ENCODE data around the gene ING5. TPM values are rescaled to one million over a fixed set of nuclear protein-coding genes. Genes with fewer than 3 reads are reported as not detected.
"Not testable (repeated sequence)": the region's sequence is repeated elsewhere in the genome, so short reads cannot be mapped to it uniquely, and the experiment has no call there.

Gene ING5
- total RNA-seq, 6 donors from 2014 or later: 20.2 to 181 (median 41.5) TPM

GRCh38 chr2:241755777-241756176 lies 53.9 kb downstream of the ING5 start:
- Histone ChIP-seq H3K27me3 (no peaks in the 10 kb centered on the region), H3K9me3 (peaks cover 0 to 5% (median 2%) of the 10 kb centered on the region in 4 donors), H3K4me3 (no peak overlapping the region), H3K36me3 (peaks cover 0 to 72% (median 37%) of the 10 kb centered on the region in 4 donors), H3K27ac (no peak overlapping the region), H3K4me1 (peaks cover 0 to 3% (median 0%) of the 10 kb centered on the region in 4 donors)
- ATAC-seq (ENCODE audit: low FRiP score in 2 of 2) (peak in 1 of 2 donors; percentile 6), DNase-seq (peak in 1 of 2 donors; percentile 82)
- WGBS, 2 donors: 92 to 96% methylated on average over 18 to 27 of the region's 27 CpGs
- TF ChIP-seq POLR2AphosphoS5 (IDR thresholded peaks at IDR 0.05) (no peak), POLR2A (IDR thresholded peaks at IDR 0.05) (no peak)

- no peak for DNase-seq
Measured at GRCh38 chr2:241759067-241759807, 57.4 kb downstream of the ING5 start.

GRCh38 chr2:241759893-241760292 lies 58.1 kb downstream of the ING5 start:
- not testable (repeated sequence) for ATAC-seq (ENCODE audit: low FRiP score in 2 of 2); DNase-seq
- peaks cover 0 to 52% (median 24%) of the 10 kb centered on the region in 4 donors for H3K36me3 ChIP-seq

More at GRCh38 chr2:241759067-241759807, 57.4 kb downstream of the ING5 start:
- Histone ChIP-seq H3K27me3 (no peaks in the 10 kb centered on the region), H3K4me3 (no peak overlapping the region), H3K9me3 (peaks cover 0 to 5% (median 2%) of the 10 kb centered on the region in 4 donors), H3K4me1 (no peaks in the 10 kb centered on the region), H3K36me3 (peaks cover 0 to 54% (median 29%) of the 10 kb centered on the region in 4 donors), H3K27ac (no peak overlapping the region)
- no peak for ATAC-seq (ENCODE audit: low FRiP score in 2 of 2)
- no peak for TF ChIP-seq EP300 (IDR thresholded peaks at IDR 0.05)
- no peak for TF ChIP-seq CTCF (IDR thresholded peaks at IDR 0.05)
- no peak for TF ChIP-seq POLR2A (IDR thresholded peaks at IDR 0.05)
- no peak for TF ChIP-seq POLR2AphosphoS5 (IDR thresholded peaks at IDR 0.05)
- WGBS, 2 donors: 92 to 95% methylated on average over 20 of the region's 20 CpGs

GRCh38 chr2:241760301-241760771 lies 58.5 kb downstream of the ING5 start:
- 89 to 95% methylated on average over 6 to 13 of the region's 17 CpGs for WGBS, 2 donors
- H3K36me3 ChIP-seq: peaks cover 0 to 48% (median 21%) of the 10 kb centered on the region in 4 donors
- DNase-seq (no peak), ATAC-seq (ENCODE audit: low FRiP score in 2 of 2) (no peak)
- H3K27ac ChIP-seq: no peak overlapping the region
- peaks cover 0 to 5% (median 2%) of the 10 kb centered on the region in 4 donors for H3K9me3 ChIP-seq
- H3K4me3 ChIP-seq: no peak overlapping the region
- no peaks in the 10 kb centered on the region for H3K27me3 ChIP-seq
- no peaks in the 10 kb centered on the region for H3K4me1 ChIP-seq
- TF ChIP-seq CTCF (IDR thresholded peaks at IDR 0.05) (no peak), EP300 (IDR thresholded peaks at IDR 0.05) (no peak), POLR2AphosphoS5 (IDR thresholded peaks at IDR 0.05) (no peak), POLR2A (IDR thresholded peaks at IDR 0.05) (no peak)

More at GRCh38 chr2:241759893-241760292, 58.1 kb downstream of the ING5 start:
- not testable (repeated sequence) for H3K27me3 ChIP-seq, H3K27ac ChIP-seq, H3K9me3 ChIP-seq, H3K4me3 ChIP-seq, H3K4me1 ChIP-seq
- WGBS, 2 donors: 93 to 97% methylated on average over 8 to 12 of the region's 16 CpGs

GRCh38 chr2:241762321-241762932 lies 60.6 kb downstream of the ING5 start:
- peak overlapping the region in 1 of 4 donors; percentile 49 for H3K27ac ChIP-seq

More at GRCh38 chr2:241762321-241762932, 60.6 kb downstream of the ING5 start:
- Histone ChIP-seq H3K4me1 (no peaks in the 10 kb centered on the region), H3K36me3 (peaks cover 0 to 27% (median 3%) of the 10 kb centered on the region in 4 donors), H3K9me3 (peaks cover 0 to 5% (median 2%) of the 10 kb centered on the region in 4 donors), H3K4me3 (no peak overlapping the region), H3K27me3 (no peaks in the 10 kb centered on the region)
- WGBS, 2 donors: 65 to 71% methylated on average over 18 of the region's 18 CpGs
- ATAC-seq (ENCODE audit: low FRiP score in 2 of 2) (no peak), DNase-seq (peak in 1 of 2 donors; percentile 18)
- no peak for TF ChIP-seq CTCF (IDR thresholded peaks at IDR 0.05)
